Mammary epithelial cell (primary cell): ENCODE data around the gene TSPAN17.

Experiments used
- CTCF ChIP-seq, 2 donors: IDR thresholded peaks in 1 of 2; conservative IDR thresholded peaks in 1 of 2; 2 replicates each; pipeline ENCODE4 v1.5.1; 2011 to 2012; ENCODE audit warnings: inconsistent platforms in 2 of 2, low read length in 2 of 2, mild to moderate bottlenecking in 2 of 2, control low read depth in 1 of 2, low read depth in 1 of 2; ENCODE audit not compliant: insufficient read depth in 1 of 2; ENCODE audit errors: extremely low read depth in 1 of 2
- EZH2 ChIP-seq: IDR thresholded peaks from 2 replicates; pipeline ENCODE4 v1.6.1; 2012; ENCODE audit warnings: low read length, inconsistent platforms, borderline replicate concordance

GRCh38 chr5:176692326-176692725 lies 45.0 kb downstream of the TSPAN17 start:
- TF ChIP-seq CTCF (conservative IDR thresholded peaks at IDR 0.05 in 1 of 2, IDR thresholded peaks at IDR 0.05 in 1 of 2; ENCODE audit: extremely low read depth in 1 of 2, insufficient read depth in 1 of 2, low read depth in 1 of 2, low read length in 2 of 2): no peak
- no peak for TF ChIP-seq EZH2
